GM21390 (cell line): Measurements from ENCODE around the gene SNAI3.

Experiments
- ATAC-seq: cut with Tn5 transposase; IDR thresholded peaks from one replicate; pipeline ENCODE4 v1.9.1; 2021; ENCODE audit not compliant: unreplicated experiment

Gene SNAI3

DNA sequence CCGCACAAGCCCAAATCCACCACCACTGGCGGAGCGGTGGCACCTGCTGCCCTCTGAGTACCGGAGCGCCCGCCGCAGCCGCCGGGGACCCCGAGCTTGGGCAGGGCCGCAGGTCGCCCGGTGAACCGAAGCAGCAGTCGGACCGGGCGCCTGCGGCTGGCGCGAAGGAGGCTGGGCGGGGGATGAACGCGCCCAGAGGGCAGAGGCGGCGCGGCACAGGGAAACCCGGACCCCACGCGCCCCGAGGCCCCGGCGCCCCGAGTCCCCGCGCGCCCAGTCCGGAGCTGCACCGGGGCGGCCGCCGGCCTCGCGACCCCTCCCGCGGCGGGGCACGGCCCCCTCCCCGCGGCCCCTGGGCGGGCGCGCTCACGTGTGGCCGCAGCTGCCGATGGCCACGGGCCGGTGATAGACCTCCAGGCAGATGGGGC, 19.5 kb upstream of the SNAI3 start:
- peak; percentile 16 for ATAC-seq

DNA sequence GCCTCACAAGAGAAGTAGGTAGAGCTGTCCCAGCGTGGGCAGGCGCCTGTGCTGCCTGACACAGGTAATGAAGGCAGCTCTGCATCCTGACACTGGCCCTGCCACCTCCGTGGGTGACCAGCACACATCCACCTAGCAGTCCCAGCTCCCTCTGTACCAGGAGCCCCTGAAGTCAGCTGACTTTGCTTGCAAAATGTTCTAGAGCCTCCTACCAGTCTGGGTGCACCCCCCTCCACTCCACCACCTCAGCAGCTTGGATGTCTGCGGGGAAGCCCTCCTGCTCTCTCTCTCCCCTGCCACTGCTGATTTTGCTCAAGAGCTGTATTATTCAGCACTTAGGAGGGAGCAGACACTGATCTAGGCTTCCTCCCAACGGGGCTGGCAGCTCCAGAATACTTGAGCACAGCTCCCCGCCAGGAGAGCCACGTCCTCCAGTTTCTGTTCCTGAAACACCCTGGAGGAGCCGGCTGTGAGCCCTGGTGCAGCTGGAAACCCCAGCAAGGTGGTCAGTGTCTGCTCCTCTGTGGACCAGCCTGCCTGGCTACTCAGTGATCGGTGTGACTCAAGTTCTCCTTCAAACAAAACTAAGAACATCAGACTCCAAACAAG, 18.9 kb upstream of the SNAI3 start:
- no peak for ATAC-seq

DNA sequence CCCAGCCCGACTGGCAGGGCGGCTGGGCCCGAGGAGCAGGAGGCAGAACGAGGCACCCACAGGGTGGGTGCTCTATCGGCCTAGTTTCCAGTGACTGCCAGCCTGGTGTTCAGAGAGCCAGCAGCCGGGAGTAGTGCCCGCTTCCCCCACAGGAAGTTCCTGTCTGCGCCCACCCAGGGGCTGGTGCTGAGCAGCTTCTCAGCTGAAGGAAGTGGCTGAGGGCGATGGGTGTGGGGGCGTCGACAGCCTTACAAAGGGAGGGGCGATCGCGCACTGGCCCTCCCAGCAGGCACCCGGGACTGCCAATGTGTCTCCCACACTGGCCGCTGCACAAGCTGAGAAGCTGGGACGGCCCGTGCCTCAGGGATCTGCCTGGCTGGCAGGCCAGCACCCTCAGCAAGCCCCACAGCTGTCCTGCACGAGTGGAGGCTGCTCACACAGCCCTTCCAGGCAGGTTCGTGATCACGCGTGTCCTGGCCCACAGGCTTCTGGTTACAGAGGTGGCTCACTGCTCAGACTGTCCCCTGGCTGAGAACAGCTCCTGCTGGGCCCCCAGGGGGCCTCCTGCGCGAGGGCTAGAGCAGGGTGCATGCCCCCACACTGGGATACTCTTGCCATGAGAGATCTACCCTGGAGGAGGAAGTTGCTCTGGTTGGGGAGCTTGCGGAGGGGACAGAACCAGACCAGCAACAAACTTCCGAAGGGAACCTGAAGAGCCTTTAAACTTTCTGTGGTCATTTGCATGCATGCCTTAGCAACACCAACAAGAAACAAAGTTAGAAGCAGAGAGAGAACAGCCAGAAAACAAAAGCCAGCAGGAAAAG, 17.4 kb upstream of the SNAI3 start:
- ATAC-seq = no peak

DNA sequence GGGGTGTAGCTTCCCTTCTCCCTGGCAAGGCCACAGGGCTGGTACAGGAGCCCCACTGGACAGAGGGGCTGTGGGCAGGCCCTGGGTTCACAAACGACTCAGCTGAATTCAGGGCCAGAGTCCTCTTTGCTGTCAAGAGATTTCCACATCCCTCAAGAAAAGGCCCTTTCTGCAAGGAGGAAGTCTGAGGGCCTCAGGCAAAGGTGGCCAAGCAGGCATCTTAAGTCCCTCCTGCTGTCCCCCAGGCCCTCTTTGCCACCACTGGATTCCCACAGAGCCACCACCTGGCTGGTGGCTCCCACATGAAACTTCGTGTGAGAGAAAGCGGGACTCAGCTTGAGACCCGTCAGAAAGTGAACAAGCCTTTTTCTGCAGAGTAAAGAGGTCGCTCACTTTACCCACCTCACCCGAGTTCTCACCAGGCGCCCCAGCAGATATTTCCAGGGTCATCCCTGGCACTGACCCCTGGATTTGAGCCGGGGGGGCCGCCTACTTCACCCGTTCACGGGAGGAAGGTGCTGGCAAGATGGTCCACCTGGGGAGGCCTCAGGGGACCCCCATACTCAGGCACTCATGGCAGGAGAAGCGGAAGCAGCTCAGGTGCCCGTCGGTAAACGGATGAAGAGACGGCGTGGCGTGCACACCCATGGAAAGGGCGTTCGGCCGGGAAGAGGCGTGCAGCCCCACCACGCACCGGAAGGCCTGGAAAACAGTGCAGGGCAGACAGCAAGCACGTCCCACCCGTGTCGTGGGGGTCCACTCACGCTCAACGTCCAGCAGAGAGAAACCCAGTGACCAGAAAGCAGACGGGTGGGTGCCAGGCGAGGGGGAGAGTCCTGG, 16.3 kb upstream of the SNAI3 start:
- no peak for ATAC-seq

DNA sequence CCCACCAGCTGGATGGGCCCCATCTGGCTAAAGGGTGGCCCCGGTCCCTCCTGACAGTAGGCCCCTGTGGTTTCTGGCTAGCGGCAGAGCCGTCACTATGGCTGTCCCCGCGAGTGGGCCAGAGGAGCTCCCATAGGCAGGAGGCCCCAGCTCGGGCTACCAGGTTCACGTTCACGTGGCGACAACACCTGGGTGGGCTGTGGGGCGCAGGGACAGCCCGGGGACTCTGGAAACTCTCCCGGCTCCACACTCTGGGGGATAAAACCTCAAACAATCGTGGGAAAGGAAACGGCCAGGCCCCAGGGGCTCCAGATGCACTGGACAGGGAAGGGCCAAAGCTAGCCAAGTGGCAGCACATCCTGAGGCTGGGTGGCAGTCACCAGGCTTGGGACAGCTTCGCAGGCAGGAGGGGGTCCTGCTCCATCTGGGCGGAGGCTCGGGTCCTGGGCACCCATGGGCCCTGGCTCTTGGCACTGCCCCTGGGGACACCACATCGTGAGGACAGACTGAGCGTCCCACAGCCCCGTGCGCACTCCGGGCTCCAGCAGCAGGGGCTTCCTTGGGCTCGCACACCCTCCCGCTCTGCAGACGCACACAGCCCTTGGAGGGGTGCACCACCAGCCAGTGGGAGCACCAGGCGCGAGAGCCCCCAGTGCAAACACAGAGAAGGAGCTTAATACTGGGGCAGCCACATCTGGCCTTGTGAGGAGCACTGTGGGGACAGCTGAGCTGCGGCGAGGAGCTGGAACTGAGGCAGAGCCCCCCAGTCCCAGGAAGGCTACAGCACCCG, 15.5 kb upstream of the SNAI3 start:
- ATAC-seq = no peak

DNA sequence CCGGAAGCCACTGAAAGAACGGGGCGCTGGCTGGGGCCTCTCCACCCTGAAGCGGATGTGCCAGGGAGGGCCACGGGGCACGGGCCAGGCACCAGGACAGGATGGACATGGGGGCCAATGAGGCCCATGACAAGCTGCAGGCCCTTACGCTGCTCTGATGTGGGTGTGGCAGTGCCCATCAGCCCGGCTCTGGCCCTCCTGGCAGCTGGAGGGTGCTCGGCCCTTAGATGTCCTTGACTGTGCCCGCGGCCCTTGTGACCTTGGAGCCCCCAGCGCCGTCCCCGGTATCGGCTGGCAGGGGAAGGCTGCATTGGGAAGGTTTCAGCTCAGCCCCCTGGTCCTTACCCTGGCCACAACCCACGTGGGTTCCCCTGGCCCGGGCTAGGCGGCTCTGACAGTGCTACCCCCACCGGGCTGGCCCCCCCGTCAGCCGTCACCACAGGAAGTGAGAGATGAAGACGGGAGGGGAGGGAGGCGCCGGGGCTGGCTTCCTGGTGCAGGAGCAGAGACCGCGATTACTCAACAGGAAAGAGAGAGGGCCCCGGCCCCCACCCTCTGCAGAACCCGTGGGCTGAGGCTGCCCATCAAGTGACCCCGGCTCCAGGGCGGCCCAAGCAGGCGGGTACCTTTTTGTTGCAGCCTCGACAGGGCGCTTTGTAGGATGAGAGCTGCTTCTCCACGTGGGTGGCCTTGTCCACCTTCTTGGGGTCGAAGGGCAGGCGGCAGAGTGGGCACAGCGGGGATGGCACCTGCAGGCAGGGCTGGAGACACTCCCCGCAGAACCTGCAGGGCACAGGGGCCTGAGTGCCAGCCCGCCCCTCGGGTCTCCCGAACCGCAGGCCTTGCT, 14.6 kb upstream of the SNAI3 start:
- ATAC-seq = peak; percentile 66

DNA sequence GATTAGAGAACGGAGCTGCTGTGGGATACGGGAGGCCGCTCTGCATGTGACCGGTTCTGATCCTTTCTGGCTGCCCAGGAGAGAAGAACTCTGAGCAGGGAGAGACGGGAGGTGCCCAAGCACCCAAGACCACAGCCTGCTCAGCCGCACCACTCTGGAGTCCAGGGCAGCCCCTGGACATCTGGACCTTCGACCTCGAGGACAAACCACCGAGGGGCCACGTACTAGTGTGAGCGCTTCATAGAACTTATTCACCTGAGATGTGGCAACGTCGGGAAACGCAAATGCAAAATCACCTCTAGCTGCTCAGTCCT, 14.0 kb upstream of the SNAI3 start:
- ATAC-seq = no peak

DNA sequence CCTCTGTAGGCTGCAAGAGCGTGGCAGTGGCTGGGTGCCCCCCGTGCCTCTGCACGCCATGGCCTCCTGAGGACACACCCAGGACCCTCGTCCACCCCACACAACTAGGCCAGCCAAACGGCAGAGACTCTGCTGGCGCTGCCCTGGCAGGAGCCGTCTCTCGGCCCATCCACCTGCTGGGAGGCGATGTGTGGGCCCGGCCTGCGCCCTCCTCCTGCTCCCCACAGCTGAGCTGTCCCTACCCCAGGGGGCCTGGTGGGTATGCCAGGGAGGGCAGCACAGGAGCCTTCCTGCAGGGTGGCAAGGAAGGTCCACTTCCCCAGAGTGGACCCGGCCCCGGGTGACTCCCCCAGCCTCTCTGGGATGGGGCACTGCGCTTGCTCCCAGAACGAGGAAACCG, 12.9 kb upstream of the SNAI3 start:
- no peak for ATAC-seq

DNA sequence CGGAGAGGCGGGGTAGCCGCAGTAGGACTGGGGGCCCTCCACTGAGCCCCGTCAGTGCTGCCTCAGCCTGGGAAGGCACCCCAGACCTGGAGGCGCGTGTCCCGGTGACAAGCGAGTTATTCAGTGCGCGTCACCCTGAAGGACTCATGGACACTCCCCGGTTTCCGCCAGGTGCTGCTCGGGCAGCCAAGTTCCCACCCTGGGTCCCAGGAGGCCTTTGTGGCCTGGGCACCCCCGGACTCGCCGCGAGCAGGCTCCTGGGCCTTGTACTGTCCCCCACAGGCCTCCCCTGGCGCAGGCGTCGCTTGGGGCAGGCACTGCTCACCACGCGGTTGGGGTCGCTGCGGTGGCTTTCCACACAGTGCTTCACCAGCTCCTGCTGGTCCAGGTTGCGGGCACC, 12.3 kb upstream of the SNAI3 start:
- no peak for ATAC-seq

DNA sequence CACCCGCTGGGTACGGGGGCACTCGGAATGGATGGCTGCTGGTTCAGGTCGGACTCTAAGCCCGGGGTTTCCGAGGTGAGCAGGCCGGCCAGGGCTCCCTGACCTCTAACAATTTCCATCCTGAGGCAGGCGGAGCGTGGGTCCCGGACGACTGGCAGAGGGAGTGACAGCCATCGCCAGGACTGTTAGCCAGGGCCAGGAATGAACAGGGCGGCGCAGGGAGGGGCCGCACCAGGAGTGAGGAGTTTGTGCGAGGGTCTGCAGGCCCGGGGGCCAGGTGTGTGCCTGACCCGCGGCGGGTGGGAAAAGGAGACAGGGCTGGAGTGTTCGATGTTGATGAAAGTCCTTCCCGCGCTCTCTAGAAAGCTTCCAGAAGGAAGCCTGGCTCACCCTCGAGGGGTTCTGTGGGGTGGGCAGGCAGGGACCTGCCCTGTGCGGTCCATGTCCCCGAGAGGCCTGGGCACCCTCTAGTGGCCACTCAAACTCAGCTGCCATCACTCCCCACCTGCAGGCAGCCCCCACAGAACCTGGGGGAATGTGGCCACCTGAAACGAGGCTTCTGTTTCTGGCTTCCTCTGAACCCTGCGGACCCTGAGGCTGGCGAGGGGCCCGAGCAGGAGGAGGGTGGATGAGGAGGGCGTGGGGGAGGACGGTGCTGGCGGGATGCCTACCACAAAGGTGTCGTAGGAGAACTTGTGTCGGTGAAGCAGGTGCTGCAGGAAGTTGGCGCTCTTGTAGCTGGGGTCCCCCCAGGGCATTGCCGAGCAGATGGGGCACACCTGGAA, 11.7 kb upstream of the SNAI3 start:
- ATAC-seq = no peak

DNA sequence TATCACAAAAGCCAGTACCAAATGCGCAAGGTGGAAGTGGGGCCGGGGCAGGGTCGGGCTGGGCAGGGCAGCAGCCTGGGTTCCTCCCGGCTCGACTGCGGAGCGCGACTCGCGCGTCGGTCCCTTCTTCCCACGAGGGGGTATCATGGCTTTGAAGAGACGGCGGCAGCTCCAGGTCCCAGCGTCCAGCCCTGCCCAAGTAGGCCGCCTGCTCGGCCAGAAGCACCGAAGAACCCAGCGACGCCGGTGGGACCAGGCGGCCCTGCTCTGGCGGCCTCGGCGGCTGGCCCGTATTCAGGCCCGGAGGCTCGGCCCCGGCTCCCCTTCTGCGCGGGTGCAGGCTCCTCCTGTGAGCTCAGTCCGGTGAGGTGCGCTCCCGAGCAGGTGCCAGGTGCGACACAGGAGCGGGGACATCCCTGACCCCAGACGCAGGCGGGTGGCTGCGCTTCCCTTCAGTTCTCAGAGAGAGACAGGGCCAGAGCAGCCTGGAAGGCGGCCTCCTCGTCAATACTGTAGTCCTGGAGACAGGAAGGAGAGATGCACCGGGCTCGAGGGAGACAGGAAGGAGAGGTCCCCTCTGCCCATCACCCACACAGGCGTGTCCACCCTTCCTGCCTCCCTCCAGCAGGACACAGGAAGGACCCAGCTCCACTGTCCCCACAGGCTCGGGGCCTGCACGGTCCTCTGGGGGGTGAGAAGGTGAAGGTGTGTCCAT, 11.0 kb upstream of the SNAI3 start:
- ATAC-seq = no peak

DNA sequence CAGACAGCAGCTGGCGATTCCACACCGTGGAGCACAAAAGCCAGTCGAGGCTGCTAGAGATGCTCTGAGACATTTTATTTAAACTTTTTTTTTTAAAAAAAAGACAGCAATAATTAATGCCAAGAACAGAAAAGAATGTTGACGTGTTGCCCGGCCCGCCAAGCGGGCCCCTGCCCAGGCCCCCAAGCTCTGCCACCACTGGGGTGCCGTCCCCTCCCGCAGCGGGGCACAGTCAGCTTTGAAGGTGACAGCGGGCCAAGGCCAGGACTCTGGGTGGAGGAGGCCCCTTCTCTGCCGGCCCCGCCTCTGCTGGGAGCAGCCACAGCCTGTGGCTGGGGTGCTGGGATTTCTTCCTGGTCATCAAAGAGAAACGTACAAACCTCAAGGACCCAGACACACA, 10.1 kb upstream of the SNAI3 start:
- ATAC-seq = no peak

DNA sequence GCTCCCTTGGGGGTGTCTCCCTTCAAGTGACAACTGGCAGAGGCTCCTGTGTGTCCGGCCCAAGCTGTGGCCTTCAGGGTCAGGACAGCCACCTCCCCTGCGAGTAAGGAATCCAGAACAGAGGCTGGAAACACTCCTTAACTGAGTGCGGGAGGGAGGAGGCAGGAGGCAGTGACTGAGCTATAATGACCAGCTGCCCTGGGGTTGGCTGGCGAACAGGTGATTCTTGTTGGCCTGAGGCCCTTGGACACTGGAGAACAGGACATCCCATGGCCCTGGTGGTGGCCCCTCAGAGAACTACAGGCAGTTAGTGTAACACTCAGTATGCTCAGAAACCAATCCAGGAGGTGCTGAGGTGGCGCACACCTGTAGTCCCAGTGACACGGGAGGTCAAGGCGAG, 9.4 kb upstream of the SNAI3 start:
- ATAC-seq = no peak

DNA sequence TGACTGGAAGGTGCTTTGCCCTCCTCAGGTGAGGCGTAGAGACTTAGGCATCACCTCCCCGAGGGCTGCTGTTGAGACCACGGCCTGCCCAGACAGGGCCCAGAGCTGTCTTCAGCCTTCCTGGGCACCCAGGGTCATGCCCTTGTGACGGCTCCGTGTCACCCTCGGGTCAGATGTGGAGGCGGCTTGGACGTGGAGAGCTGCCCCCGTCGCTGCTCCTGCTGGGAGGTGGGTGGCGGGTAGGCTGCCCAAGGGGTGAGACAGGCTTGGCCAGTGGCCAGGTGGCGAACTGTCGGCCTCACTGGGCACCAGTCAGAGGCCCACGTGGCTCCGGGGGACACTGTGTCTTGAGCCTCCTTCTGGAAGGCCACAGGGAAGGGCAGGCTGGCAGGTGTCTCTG, 8.9 kb upstream of the SNAI3 start:
- no peak for ATAC-seq

DNA sequence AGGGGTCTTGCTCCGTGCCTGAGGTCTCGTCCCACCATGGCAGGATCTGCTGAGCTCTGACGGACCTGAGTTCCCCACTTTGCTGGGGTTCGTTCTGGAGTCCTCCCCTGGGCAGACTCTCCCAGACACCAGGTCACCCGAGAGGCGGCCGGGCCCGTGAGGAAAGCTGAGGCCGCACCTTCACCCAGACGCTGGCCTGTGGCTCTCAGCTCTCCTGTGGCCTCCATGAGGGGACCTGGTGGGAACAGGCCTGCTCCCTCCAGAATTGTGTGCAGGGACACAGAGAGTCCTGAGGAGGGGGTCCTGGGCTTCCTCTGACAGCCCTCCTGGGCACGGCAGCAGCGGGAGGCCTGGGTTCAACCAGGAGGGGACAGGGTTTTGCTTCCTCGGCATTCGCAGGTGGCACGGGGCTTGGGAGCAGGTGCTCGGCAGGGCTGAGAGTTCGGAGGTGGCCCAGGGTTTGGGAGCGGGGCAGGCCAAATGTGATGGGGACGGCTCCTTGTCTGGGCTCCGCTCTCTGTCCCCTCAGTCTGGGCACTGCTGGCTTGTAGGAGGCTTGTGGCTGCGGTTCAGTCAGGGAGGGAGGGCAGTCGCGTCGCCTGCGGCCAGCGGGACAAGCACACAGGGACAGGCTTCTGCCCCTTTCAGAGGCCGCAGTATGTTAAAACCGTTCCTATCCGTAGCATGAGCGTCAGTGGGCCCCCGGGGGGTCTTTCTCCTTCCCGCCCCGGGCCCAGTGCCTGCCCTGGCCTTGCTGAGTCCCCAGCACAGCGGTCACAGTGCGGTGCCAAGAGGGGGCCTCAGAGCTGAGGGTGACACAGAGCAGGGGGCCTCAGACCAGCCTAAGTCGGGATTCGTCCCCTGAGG, 8.1 kb upstream of the SNAI3 start:
- ATAC-seq = no peak

DNA sequence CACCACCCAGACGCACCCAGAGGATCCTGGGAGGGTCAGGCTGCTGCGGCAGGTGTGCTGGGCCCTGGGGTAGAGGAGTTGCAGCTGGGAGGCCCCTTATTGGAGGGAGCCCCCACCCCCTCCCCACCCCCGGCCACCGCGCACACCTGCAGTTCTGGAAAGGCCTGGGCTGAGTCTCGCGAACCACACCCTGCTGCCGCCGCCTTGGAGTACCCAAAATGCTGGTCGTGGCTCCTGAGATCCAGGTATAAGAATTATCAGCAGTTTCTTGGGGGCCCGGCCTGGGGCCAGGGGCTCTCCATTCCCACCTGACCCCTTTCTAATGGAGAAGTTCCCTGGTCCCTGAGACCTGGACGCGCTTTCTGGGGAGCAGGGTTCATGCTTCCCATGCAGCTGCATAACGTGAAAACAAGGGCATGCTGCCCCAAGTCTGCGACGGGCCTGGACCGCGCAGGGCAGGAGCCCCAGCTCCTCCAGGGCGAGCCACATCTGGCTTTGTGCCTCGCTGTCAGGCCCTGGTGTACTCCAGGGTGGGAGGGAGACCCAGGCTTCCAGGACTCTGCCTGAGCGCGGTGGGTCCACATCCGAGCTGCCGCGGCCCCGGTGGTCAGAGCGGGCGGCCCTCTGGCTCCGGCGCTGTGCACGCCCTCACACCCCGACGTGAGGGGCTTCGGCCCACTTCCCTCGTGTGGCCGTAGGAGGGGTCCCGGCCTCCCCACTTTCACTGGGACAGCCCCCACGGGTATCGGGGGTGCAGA, 7.3 kb upstream of the SNAI3 start:
- ATAC-seq = no peak

DNA sequence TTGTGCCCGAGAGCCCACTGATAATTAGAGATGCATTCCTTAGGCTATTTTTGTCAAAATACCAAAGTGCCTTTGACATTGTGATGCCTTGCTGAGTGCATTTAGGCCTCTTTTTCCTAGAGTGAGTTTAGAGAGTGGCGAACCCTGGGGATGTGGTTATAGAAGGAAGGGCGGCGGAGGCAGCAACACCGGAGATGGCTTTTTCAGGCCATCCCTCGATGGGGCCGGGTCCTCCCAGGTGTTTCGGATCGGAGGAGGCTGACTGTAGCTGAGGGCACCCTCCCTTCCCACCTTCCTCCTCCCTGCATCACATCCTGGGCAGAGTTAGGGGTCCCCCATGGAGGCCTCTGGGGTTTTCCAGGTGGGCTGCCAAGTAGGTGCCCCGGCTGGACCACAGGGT, 6.6 kb upstream of the SNAI3 start:
- no peak for ATAC-seq
